Measurements from ENCODE around the gene HYOU1. TPM values are rescaled to one million over a fixed set of nuclear protein-coding genes. Genes with fewer than 3 reads are reported as not detected.

Gene HYOU1
- total and polyA plus RNA-seq, 2 of the 8 experiments (the other 6 are each of a cell fraction or from before 2014, with no cell fraction given), result 239 to 295 TPM

- TF ChIP-seq ATF2 (IDR thresholded peaks at IDR 0.05; ENCODE audit: low read length) (no peak), CBX8 (IDR thresholded peaks at IDR 0.05; ENCODE audit: borderline replicate concordance, low read depth, low read length) (no peak), GABPA (IDR thresholded peaks at IDR 0.05; ENCODE audit: borderline replicate concordance, insufficient read depth, low read length) (no peak), TEAD4 (IDR thresholded peaks at IDR 0.05; ENCODE audit: low read depth, low read length) (no peak), SIX5 (IDR thresholded peaks at IDR 0.05; ENCODE audit: low read depth, low read length) (no peak), CTCF (IDR thresholded peaks at IDR 0.05; ENCODE audit: control extremely low read depth in 1 of 3, insufficient read depth in 1 of 3, low read depth in 1 of 3, low read length in 3 of 3) (no peak), BCL11A (IDR thresholded peaks at IDR 0.05; ENCODE audit: low read depth in 2 of 2, low read length in 2 of 2) (no peak), RNF2 (IDR thresholded peaks at IDR 0.05; ENCODE audit: borderline replicate concordance, low read depth, low read length, missing control alignments, poor library complexity, severe bottlenecking) (no peak)
Observed at GRCh38 chr11:119046489-119046888, 10.5 kb downstream of the HYOU1 start (continued).

Measured in H1 (cell line).